A673 (cell line): ENCODE measurements around the gene SPTLC3. TPM values are rescaled to one million over a fixed set of nuclear protein-coding genes. Genes with fewer than 3 reads are reported as not detected.

Experiments
- BruUV-seq: library from RNA; stranded (reverse); fragments of 400-500 nt; replicated peaks from 2 replicates; lab custom pipeline; 2021; lab: Mats Ljungman, UMichigan
- CTCF ChIA-PET: fragments of 300-600 bp; sonication (Branson Sonifier 250); formaldehyde crosslinking; loops from one replicate; lab custom pipeline; 2022; ENCODE audit warnings: antibody characterized with exemption; lab: Charles Lee
- POLR2A ChIA-PET: fragments of 300-600 bp; sonication (Branson Sonifier 250); formaldehyde crosslinking; loops from one replicate; lab custom pipeline; 2022; ENCODE audit warnings: antibody characterized with exemption; ENCODE audit not compliant: low non-redundant PET; lab: Charles Lee
- DNase-seq: peaks from one replicate; pipeline ENCODE4 v3.0.0-alpha.2; 2015; ENCODE audit warnings: low spot score
- H3K27ac ChIP-seq: fragments of 200-600 bp; sonication (generic); 2 replicates; pipeline ENCODE4 v1.5.1; 2016; ENCODE audit warnings: mixed run types, low read depth, mild to moderate bottlenecking, mixed read lengths, antibody characterized with exemption, low read length; ENCODE audit not compliant: poor library complexity, severe bottlenecking
- H3K27me3 ChIP-seq: fragments of 200-600 bp; sonication (generic); replicated peaks from 2 replicates; pipeline ENCODE4 v1.6.1; 2017; ENCODE audit warnings: mixed run types, low read depth, mild to moderate bottlenecking, mixed read lengths, antibody characterized with exemption, low read length; ENCODE audit not compliant: insufficient read depth, poor library complexity
- H3K36me3 ChIP-seq: fragments of 200-600 bp; sonication (generic); 2 replicates; pipeline ENCODE4 v1.6.1; 2016; ENCODE audit warnings: mixed run types, mild to moderate bottlenecking, mixed read lengths, antibody characterized with exemption, low read length; ENCODE audit not compliant: insufficient read depth, poor library complexity, severe bottlenecking
- H3K4me1 ChIP-seq: fragments of 200-600 bp; sonication (generic); 2 replicates; pipeline ENCODE4 v1.6.1; 2017; ENCODE audit warnings: mixed run types, mild to moderate bottlenecking, mixed read lengths, antibody characterized with exemption, low read length; ENCODE audit not compliant: insufficient read depth, poor library complexity, severe bottlenecking
- H3K4me3 ChIP-seq: fragments of 200-600 bp; sonication (generic); 2 replicates; pipeline ENCODE4 v1.5.1; 2016; ENCODE audit warnings: low read depth, mixed run types, mild to moderate bottlenecking, mixed read lengths, low read length; ENCODE audit not compliant: poor library complexity, severe bottlenecking
- H3K9me3 ChIP-seq: fragments of 200-600 bp; sonication (generic); 2 replicates; pipeline ENCODE4 v1.6.1; 2016; ENCODE audit warnings: mixed run types, low read depth, mild to moderate bottlenecking, mixed read lengths, antibody characterized with exemption, low read length; ENCODE audit not compliant: poor library complexity, severe bottlenecking
- CTCF ChIP-seq: fragments of 300-800, 200-600 bp; sonication (generic); conservative IDR thresholded peaks from 2 replicates; pipeline ENCODE4 v1.5.1; 2017; ENCODE audit warnings: low read depth, mild to moderate bottlenecking, antibody characterized with exemption, low read length, moderate library complexity, mixed read lengths
- EZH2 ChIP-seq: fragments of 200-600 bp; sonication (generic); IDR thresholded peaks from 2 replicates; pipeline ENCODE4 v1.6.1; 2017; ENCODE audit warnings: borderline replicate concordance, low read depth, mild to moderate bottlenecking, mixed read lengths, antibody characterized with exemption, low read length; ENCODE audit not compliant: poor library complexity, severe bottlenecking
- intact Hi-C: fragments of 100-400 bp; cut with micrococcal nuclease; formaldehyde crosslinking; loops from one replicate; pipeline ENCODE4 v1.10.0; 2022; ENCODE audit not compliant: unreplicated experiment
- total RNA-seq: library from RNA; stranded (reverse); gene quantifications from 2 replicates; pipeline ENCODE4 v1.2.3, GENCODE V29; 2021

Gene SPTLC3
- total RNA-seq, 1 experiment from 2014 or later, result 0.06 TPM

DNA sequence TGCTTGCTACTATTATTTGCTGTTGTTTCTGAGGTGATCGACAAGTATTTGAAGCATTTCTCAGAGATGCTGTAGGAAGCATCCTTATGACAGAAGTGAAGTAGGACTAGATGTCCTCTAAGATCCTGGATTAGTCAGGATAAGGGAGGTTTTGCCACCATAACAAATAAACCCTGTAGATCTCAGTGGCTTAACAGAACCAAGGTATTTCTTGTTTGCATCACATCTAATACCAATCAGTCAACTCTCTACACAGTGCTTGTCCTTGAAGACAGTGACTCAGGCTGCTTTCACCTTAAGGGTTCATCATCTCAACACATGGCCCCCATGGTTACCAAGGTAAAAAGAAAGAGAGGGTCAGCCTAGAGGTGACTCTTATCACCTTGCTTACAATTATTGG, 119.4 kb downstream of the SPTLC3 start:
- intact Hi-C loops, result loop anchor here (10.0 kb wide), 1 partner anchor 167 kb away; no protein-coding TSS in a partner anchor
- peaks cover 17% of the 10 kb centered on the region for H3K27me3 ChIP-seq
- H3K4me1 ChIP-seq, result no peaks in the 10 kb centered on the region
- H3K9me3 ChIP-seq, result no peaks in the 10 kb centered on the region
- CTCF ChIA-PET, result no interaction called here
- no TSS peak for BruUV-seq
- H3K27ac ChIP-seq, result no peak overlapping the region
- no peaks in the 10 kb centered on the region for H3K36me3 ChIP-seq
- no peak overlapping the region for H3K4me3 ChIP-seq
- POLR2A ChIA-PET, result no interaction called here
- no peak for TF ChIP-seq EZH2
- no peak for TF ChIP-seq CTCF
- DNase-seq, result no peak

DNA sequence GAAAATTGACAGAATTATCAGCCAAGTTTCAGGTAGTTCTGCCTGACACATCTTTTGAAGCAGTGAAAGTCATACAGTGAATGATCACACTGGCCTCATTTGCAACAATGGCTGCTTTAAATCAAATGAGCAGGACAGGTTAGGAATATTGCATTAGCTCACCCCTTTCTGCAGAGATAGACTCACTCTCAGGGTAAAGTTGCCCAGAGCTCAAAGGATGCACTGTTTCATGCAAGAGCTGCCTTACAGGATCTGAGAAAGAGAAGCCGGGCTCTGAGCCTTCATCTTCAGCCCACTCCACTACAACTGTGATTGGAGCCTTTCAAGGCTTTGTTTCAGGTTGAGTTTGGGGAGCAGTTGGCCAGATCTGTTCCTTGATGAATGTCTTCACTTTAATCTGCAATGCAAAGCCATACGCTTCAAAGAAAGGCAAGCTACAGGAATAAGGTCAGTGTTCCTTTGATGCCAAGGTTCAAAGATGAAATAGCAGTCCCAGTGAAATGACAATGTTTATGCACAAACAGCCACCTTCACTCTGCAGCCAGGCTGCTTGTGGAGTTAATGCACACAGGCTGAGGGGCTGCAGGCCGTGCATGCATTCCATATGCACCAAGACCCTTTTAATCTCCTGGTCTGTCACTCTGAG, 121.4 kb downstream of the SPTLC3 start:
- no peaks in the 10 kb centered on the region for H3K36me3 ChIP-seq
- no peak overlapping the region for H3K27ac ChIP-seq
- intact Hi-C loops, result no loop called here
- H3K27me3 ChIP-seq, result peaks cover 17% of the 10 kb centered on the region
- H3K4me3 ChIP-seq, result no peak overlapping the region
- no TSS peak for BruUV-seq
- CTCF ChIA-PET, result no interaction called here
- H3K4me1 ChIP-seq, result no peaks in the 10 kb centered on the region
- H3K9me3 ChIP-seq, result no peaks in the 10 kb centered on the region
- no peak for DNase-seq
- TF ChIP-seq EZH2 (no peak), CTCF (no peak)
- POLR2A ChIA-PET, result no interaction called here

DNA sequence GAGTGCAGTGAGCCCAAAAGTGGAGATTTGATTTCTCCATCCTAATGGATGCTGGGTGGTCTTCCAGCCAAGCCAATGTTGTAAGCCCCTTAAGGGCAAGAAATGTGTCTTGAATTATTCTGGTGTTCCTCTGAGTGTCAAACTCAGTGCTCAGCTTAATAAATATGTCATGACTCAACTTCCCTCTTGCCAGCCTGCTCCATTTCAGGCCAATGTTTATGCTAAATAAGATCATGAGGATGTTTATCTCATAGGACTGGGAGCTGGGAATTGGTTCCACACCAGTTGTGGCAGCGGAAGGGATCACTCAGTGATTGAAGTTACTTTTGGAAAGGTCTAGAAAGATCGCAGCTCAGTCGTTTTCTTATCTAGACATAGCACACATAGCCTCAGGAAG, 121.9 kb downstream of the SPTLC3 start:
- no peak for DNase-seq
- Histone ChIP-seq H3K36me3 (no peaks in the 10 kb centered on the region), H3K27me3 (peaks cover 17% of the 10 kb centered on the region), H3K4me1 (no peaks in the 10 kb centered on the region), H3K9me3 (no peaks in the 10 kb centered on the region), H3K27ac (no peak overlapping the region), H3K4me3 (no peak overlapping the region)
- POLR2A ChIA-PET, result no interaction called here
- TF ChIP-seq EZH2, result no peak
- no peak for TF ChIP-seq CTCF
- intact Hi-C loops, result no loop called here
- BruUV-seq, result no TSS peak
- CTCF ChIA-PET, result no interaction called here
